K562 (cell line): ENCODE results near the gene LPIN1. TPM values are rescaled to one million over a fixed set of nuclear protein-coding genes. Genes with fewer than 3 reads are reported as not detected.

Experiments
- CBX8 ChIP-seq: fragments of 200-600 bp; sonication (generic); IDR thresholded peaks from 2 replicates; pipeline ENCODE4 v1.6.1; 2012; ENCODE audit warnings: borderline replicate concordance, mixed run types, low read depth, mild to moderate bottlenecking, moderate library complexity, mixed read lengths, low read length, control low read depth, inconsistent platforms; ENCODE audit not compliant: poor library complexity, severe bottlenecking; ENCODE audit errors: extremely low read depth
- CGGBP1 ChIP-seq: fragments of 250-450 bp; sonication (Bioruptor Pico); IDR thresholded peaks from 2 replicates; pipeline ENCODE4 v1.9.0; 2021; ENCODE audit warnings: mild to moderate bottlenecking
- GABPA ChIP-seq: fragments of 200-800 bp; sonication (Bioruptor generic); conservative IDR thresholded peaks from 2 replicates; pipeline ENCODE4 v1.6.1; 2016; ENCODE audit warnings: low read depth, missing genetic modification characterization, missing compliant biosample characterization
- IFI16 ChIP-seq: fragments of 250-450 bp; sonication (Bioruptor Pico); IDR thresholded peaks from 2 replicates; pipeline ENCODE4 v2.1.2; 2022; ENCODE audit warnings: mild to moderate bottlenecking, inconsistent platforms
- ILF3 ChIP-seq: fragments of 450-650 bp; IDR thresholded peaks from 2 replicates; pipeline ENCODE4 v1.6.1; 2018; ENCODE audit warnings: antibody characterized with exemption, mild to moderate bottlenecking, moderate library complexity, borderline replicate concordance
- IRF1 ChIP-seq: sonication (generic); formaldehyde crosslinking; IDR thresholded peaks from 2 replicates; pipeline ENCODE4 v1.8.0; 2022; ENCODE audit warnings: missing genetic modification reagents, mild to moderate bottlenecking, borderline replicate concordance
- L3MBTL2 ChIP-seq: fragments of 450-650 bp; IDR thresholded peaks from 2 replicates; pipeline ENCODE4 v1.6.1; 2016; ENCODE audit warnings: mild to moderate bottlenecking, moderate library complexity
- LCOR ChIP-seq: sonication (generic); formaldehyde crosslinking; IDR thresholded peaks from 2 replicates; pipeline ENCODE4 v1.8.0; 2022; ENCODE audit warnings: mild to moderate bottlenecking, missing genetic modification reagents
- MAFF ChIP-seq: IDR thresholded peaks from 2 replicates; pipeline ENCODE4 v1.6.1; 2012; ENCODE audit warnings: low read length, improper control_type of control experiment
- MCM5 ChIP-seq: fragments of 450-650 bp; IDR thresholded peaks from 2 replicates; pipeline ENCODE4 v1.6.1; 2016; ENCODE audit warnings: low read depth
- NR2C2 ChIP-seq, 2 experiments: fragments of 200-800 bp in 1 of 2; sonication (Bioruptor generic) in 1 of 2; sonication (generic) in 1 of 2; formaldehyde crosslinking in 1 of 2; IDR thresholded peaks; 2 replicates each; pipeline versions ENCODE4 v1.6.1 to v1.8.0; 2016 to 2022; ENCODE audit warnings: mild to moderate bottlenecking in 1 of 2, missing compliant biosample characterization in 1 of 2, missing genetic modification characterization in 1 of 2, missing genetic modification reagents in 1 of 2
- POLR2AphosphoS5 ChIP-seq: IDR thresholded peaks from 2 replicates; pipeline ENCODE4 v1.6.1; 2011; ENCODE audit warnings: mild to moderate bottlenecking, low read depth, low read length, moderate library complexity; ENCODE audit not compliant: control insufficient read depth, insufficient read depth
- RAD21 ChIP-seq, 2 experiments: fragments of 250-450 bp in 1 of 2; fragments of 450-650 bp in 1 of 2; sonication (Bioruptor Pico) in 1 of 2; formaldehyde crosslinking in 1 of 2; IDR thresholded peaks in 1 of 2; conservative IDR thresholded peaks in 1 of 2; 2 replicates each; pipeline versions ENCODE4 v1.4.0 to v1.8.0; 2020 to 2022; ENCODE audit warnings: mild to moderate bottlenecking in 2 of 2, moderate library complexity in 1 of 2
- SMARCB1 ChIP-seq: IDR thresholded peaks from 2 replicates; pipeline ENCODE4 v1.6.1; 2011; ENCODE audit warnings: improper control_type of control experiment, low read depth; ENCODE audit not compliant: insufficient read length
- SMC3 ChIP-seq: conservative IDR thresholded peaks from 2 replicates; pipeline ENCODE4 v1.6.1; 2011; ENCODE audit warnings: low read depth, low read length, improper control_type of control experiment; ENCODE audit not compliant: insufficient read depth
- SRSF3 ChIP-seq: fragments of 200-400 bp; formaldehyde crosslinking; IDR thresholded peaks from 2 replicates; pipeline ENCODE4 v1.6.1; 2016; ENCODE audit warnings: mild to moderate bottlenecking, low read length, moderate library complexity; ENCODE audit not compliant: insufficient read depth
- TEAD4 ChIP-seq, 2 experiments: sonication (generic) in 1 of 2; formaldehyde crosslinking in 1 of 2; IDR thresholded peaks; 2 replicates each; pipeline versions ENCODE4 v1.6.1 to v1.8.0; 2012 to 2022; ENCODE audit warnings: borderline replicate concordance in 1 of 2, inconsistent platforms in 1 of 2, low read length in 1 of 2, mild to moderate bottlenecking in 1 of 2, missing genetic modification reagents in 1 of 2
- TGIF2 ChIP-seq: sonication (generic); formaldehyde crosslinking; IDR thresholded peaks from 2 replicates; pipeline ENCODE4 v1.8.1; 2022; ENCODE audit warnings: mild to moderate bottlenecking, missing genetic modification reagents, moderate library complexity
- ZBTB8A ChIP-seq: fragments of 450-650 bp; IDR thresholded peaks from 2 replicates; pipeline ENCODE4 v1.6.1; 2018; ENCODE audit warnings: mild to moderate bottlenecking, moderate library complexity; ENCODE audit not compliant: partially characterized antibody
- ZNF311 ChIP-seq: fragments of 250-450 bp; sonication (Bioruptor Pico); IDR thresholded peaks from 2 replicates; pipeline ENCODE4 v1.4.0; 2020; ENCODE audit warnings: mild to moderate bottlenecking, moderate library complexity
- ZNF785 ChIP-seq: fragments of 250-450 bp; sonication (Bioruptor Pico); IDR thresholded peaks from 2 replicates; pipeline ENCODE4 v1.4.0; 2020; ENCODE audit warnings: mild to moderate bottlenecking
- polyA plus RNA-seq, 8 experiments: library from polyadenylated mRNA; depleted of rRNA in 4 of 8; stranded (reverse) in 5 of 8; unstranded in 3 of 8; fragments of >200 nt; fragmentation: Nextera tagmentation in 2 of 8; fragmentation: Illumina TruSeq in 1 of 8; extraction: Ambion mirVana in 2 of 8; extraction: Trizol in 1 of 8; gene quantifications; 2 replicates each; pipeline versions ENCODE4 v1.2.1 to v1.2.3, GENCODE V29; 2011 to 2014; ENCODE audit warnings: inconsistent platforms in 1 of 8, missing spikeins in 1 of 8
- total RNA-seq, 7 experiments: library from RNA; depleted of rRNA in 6 of 7; stranded (reverse); fragments of >200 nt in 6 of 7; fragmentation: Illumina TruSeq in 2 of 7; extraction: Trizol in 2 of 7; gene quantifications; 2 replicates each; pipeline versions ENCODE4 v1.2.1 to v1.2.3, GENCODE V29; 2011 to 2021; ENCODE audit warnings: low replicate concordance in 1 of 7
- TF ChIP-seq, protein P1 (sequence below): fragments of 250-450 bp; sonication (Bioruptor Pico); IDR thresholded peaks from 2 replicates; pipeline ENCODE4 v1.8.0; 2021; ENCODE audit warnings: mild to moderate bottlenecking, moderate library complexity
- TF ChIP-seq, protein P2 (sequence below): IDR thresholded peaks from 3 replicates; pipeline ENCODE4 v1.6.1; 2011; ENCODE audit warnings: borderline replicate concordance, mild to moderate bottlenecking; ENCODE audit not compliant: insufficient read length, insufficient read depth

LPIN1 gene
- total and polyA plus RNA-seq, 9 of the 15 experiments (the other 6 are each of a cell fraction or from before 2014, with no cell fraction given), result 9.2 to 84.0 (median 27.8) TPM

- TF ChIP-seq NR2C2 (CRISPR knock-in tag; IDR thresholded peaks at IDR 0.05) (no peak), NR2C2 (tag; IDR thresholded peaks at IDR 0.05) (no peak), CBX8 (no peak), TGIF2 (no peak), ILF3 (no peak), L3MBTL2 (no peak), ZBTB8A (no peak), SMC3 (peak; percentile 62; the same call in 1 of the 2 replicates), ZNF785 (CRISPR knock-in tag) (no peak), SRSF3 (no peak), CGGBP1 (CRISPR knock-in tag) (no peak), IRF1 (no peak), MCM5 (no peak), POLR2AphosphoS5 (no peak), RAD21 (CRISPR knock-in tag; conservative IDR thresholded peaks at IDR 0.05 in 1 of 2, IDR thresholded peaks at IDR 0.05 in 1 of 2) (peak; percentile 22 to 62; a peak in 3 of 4 replicates), TEAD4 (IDR thresholded peaks at IDR 0.05; ENCODE audit: low read length) (no peak), TEAD4 (CRISPR knock-in tag; IDR thresholded peaks at IDR 0.05; ENCODE audit: borderline replicate concordance) (no peak), MAFF (no peak), SMARCB1 (no peak), ZNF311 (CRISPR knock-in tag) (no peak), GABPA (no peak), LCOR (CRISPR knock-in tag) (no peak), IFI16 (CRISPR knock-in tag) (no peak)
- TF ChIP-seq, protein P1, sequence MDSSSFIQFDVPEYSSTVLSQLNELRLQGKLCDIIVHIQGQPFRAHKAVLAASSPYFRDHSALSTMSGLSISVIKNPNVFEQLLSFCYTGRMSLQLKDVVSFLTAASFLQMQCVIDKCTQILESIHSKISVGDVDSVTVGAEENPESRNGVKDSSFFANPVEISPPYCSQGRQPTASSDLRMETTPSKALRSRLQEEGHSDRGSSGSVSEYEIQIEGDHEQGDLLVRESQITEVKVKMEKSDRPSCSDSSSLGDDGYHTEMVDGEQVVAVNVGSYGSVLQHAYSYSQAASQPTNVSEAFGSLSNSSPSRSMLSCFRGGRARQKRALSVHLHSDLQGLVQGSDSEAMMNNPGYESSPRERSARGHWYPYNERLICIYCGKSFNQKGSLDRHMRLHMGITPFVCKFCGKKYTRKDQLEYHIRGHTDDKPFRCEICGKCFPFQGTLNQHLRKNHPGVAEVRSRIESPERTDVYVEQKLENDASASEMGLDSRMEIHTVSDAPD, result no peak
- TF ChIP-seq, protein P2, sequence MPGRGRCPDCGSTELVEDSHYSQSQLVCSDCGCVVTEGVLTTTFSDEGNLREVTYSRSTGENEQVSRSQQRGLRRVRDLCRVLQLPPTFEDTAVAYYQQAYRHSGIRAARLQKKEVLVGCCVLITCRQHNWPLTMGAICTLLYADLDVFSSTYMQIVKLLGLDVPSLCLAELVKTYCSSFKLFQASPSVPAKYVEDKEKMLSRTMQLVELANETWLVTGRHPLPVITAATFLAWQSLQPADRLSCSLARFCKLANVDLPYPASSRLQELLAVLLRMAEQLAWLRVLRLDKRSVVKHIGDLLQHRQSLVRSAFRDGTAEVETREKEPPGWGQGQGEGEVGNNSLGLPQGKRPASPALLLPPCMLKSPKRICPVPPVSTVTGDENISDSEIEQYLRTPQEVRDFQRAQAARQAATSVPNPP, result no peak
These were observed 38.5 kb downstream of the LPIN1 start (continued) for GRCh38 chr2:11784747-11785610.
